BJ (cell line): ENCODE data around the gene PCSK7. TPM values are rescaled to one million over a fixed set of nuclear protein-coding genes. Genes with fewer than 3 reads are reported as not detected.
A peak's percentile ranks its signal among the peaks of the same experiment; 100 is the strongest.
"Not testable (repeated sequence)": the region's sequence is repeated elsewhere in the genome, so short reads cannot be mapped to it uniquely, and the experiment has no call there.

Source experiments
- CTCF ChIA-PET: fragments of 350-600 bp; formaldehyde crosslinking; extraction: SDS; loops from one replicate; lab custom pipeline; 2021; ENCODE audit warnings: antibody characterized with exemption, inconsistent platforms; lab: Yijun Ruan, JAX
- POLR2A ChIA-PET: fragments of 300-600 bp; sonication (Branson Sonifier 250); formaldehyde crosslinking; extraction: SDS; loops from one replicate; lab custom pipeline; 2021; ENCODE audit warnings: antibody characterized with exemption; lab: Charles Lee
- DNase-seq: peaks from one replicate; pipeline ENCODE4 v3.0.0-alpha.2; 2011; ENCODE audit warnings: low read depth
- H3K27me3 ChIP-seq: 2 replicates; pipeline ENCODE4 v1.6.0; 2011; ENCODE audit warnings: low read length; ENCODE audit not compliant: control insufficient read depth, insufficient read depth
- H3K36me3 ChIP-seq: 2 replicates; pipeline ENCODE4 v1.5.1; 2011; ENCODE audit warnings: low read length; ENCODE audit not compliant: control insufficient read depth, insufficient read depth
- H3K4me3 ChIP-seq: 2 replicates; pipeline ENCODE4 v1.5.1; 2011; ENCODE audit warnings: low read depth, mild to moderate bottlenecking, control low read depth, low read length
- polyA plus RNA-seq: library from polyadenylated mRNA; depleted of rRNA; stranded (reverse); fragments of >200 nt; gene quantifications from 2 replicates; pipeline ENCODE4 v1.2.3, GENCODE V29; 2011
- TF ChIP-seq, protein P1 (sequence below): IDR thresholded peaks from 2 replicates; pipeline ENCODE4 v1.5.1; 2011; ENCODE audit warnings: low read depth, mild to moderate bottlenecking, control low read depth, inconsistent platforms, low read length, moderate library complexity; ENCODE audit not compliant: insufficient read depth

The PCSK7 gene
- polyA plus RNA-seq, 1 experiment: 32.8 TPM

DNA sequence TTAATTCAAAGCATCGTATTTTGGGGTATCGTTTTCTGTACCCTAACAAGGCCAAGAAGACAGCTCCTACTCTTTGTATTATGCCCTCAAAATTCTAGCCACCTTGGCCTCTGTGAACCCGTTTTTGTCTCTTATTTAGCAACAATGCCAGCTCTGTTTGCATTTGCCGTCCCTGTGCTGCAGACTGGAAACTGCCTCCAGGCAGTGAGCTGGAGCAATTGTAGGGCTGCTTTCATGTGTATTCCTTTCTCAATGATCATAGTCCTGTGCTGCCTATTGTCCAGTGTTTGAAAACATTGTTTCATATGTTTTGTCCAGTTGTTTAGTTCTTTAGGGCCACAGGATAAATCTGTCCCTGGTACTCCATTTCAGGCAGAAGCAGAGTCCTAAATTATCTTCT, 39.3 kb upstream of the PCSK7 start:
- DNase-seq: no peak
- ChIA-PET CTCF (interaction anchor here (2.3 kb wide), 1 partner anchor 9 kb away, joined by 7 read pairs; no protein-coding TSS in a partner anchor), POLR2A (no interaction called here)
- no peak overlapping the region for H3K4me3 ChIP-seq
- TF ChIP-seq, protein P1, sequence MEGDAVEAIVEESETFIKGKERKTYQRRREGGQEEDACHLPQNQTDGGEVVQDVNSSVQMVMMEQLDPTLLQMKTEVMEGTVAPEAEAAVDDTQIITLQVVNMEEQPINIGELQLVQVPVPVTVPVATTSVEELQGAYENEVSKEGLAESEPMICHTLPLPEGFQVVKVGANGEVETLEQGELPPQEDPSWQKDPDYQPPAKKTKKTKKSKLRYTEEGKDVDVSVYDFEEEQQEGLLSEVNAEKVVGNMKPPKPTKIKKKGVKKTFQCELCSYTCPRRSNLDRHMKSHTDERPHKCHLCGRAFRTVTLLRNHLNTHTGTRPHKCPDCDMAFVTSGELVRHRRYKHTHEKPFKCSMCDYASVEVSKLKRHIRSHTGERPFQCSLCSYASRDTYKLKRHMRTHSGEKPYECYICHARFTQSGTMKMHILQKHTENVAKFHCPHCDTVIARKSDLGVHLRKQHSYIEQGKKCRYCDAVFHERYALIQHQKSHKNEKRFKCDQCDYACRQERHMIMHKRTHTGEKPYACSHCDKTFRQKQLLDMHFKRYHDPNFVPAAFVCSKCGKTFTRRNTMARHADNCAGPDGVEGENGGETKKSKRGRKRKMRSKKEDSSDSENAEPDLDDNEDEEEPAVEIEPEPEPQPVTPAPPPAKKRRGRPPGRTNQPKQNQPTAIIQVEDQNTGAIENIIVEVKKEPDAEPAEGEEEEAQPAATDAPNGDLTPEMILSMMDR: no peak
- no peaks in the 10 kb centered on the region; the same call in 1 of the 2 replicates for H3K36me3 ChIP-seq
- H3K27me3 ChIP-seq: no peaks in the 10 kb centered on the region

DNA sequence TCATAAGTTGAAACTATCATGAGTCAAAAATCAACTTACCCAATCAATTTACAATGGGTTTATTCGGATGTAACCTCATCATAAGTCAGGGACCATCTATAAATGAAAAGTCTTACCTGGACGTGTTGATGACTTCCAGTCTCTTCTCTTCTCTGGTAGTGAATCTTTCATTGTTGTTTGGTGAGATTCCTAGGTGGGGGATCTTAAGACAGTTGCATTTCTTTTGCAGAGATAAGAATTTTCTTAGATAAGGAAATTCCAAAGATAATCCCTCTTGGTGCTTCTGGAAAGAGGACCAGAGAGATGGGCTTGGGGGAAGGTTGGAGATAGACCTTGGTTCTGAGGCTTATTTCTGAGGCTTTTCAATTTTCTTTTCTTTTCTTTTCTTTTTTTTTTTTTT, 38.0 kb upstream of the PCSK7 start:
- Histone ChIP-seq H3K36me3 (no peaks in the 10 kb centered on the region; the same call in 1 of the 2 replicates), H3K27me3 (no peaks in the 10 kb centered on the region), H3K4me3 (no peak overlapping the region)
- ChIA-PET POLR2A (no interaction called here), CTCF (no interaction called here)
- TF ChIP-seq, protein P1: no peak
- no peak for DNase-seq

DNA sequence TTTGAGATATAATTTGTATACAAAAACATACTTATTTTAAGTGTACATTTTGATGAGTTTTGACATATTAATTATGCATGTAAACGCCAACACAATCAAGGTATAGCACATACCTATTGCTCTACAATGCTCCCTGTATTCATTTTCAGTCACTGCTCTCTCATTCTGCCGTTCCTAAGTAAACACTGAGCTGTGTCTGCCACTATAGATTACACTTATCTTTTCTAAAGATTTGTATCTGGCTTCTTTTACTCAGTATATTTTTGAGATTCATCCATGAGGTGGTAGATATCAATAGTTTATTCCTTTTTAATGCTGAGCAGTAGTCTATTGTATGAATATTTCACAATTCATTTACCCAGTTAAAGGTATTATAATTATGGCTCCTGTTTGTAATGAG, 33.9 kb upstream of the PCSK7 start:
- TF ChIP-seq, protein P1: no peak
- DNase-seq: no peak
- Histone ChIP-seq H3K27me3 (no peaks in the 10 kb centered on the region), H3K4me3 (no peak overlapping the region), H3K36me3 (no peaks in the 10 kb centered on the region; the same call in 1 of the 2 replicates)
- ChIA-PET CTCF (interaction anchor here (1.0 kb wide), 1 partner anchor 38 kb away, joined by 3 read pairs; no protein-coding TSS in a partner anchor), POLR2A (no interaction called here)

DNA sequence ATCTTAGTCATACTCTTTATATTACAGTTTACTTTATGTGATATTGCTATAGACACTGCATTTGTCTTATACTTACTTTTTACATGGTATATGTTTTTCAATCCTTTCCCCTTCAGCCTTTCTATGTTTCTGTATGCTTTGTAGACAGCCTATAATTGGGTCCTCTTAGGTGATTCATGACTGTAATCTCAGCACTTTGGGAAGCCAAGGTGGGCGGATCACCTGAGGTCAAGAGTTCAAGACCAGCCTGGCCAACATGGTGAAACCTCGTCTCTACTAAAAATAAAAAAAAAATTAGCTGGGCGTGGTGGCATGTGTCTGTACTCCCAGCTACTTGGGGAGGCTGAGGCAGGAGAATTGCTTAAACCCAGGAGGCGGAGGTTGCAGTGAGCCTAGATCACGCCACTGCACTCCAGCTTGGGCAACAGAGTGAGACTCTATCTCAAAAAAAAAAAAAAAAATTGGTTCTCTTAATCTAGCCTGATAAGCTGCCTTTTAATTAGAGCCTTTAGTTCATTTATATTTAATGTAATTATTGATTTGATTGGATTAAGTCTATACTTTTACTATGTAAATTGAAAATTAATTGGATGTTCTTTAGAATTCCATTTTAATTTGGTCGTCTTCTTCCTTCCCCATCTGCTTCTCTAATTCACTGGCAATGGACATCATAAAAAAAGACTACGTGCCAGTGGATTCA, 32.9 kb upstream of the PCSK7 start:
- H3K27me3 ChIP-seq, DNase-seq, POLR2A ChIA-PET, CTCF ChIA-PET, H3K4me3 ChIP-seq, H3K36me3 ChIP-seq: not testable (repeated sequence)

DNA sequence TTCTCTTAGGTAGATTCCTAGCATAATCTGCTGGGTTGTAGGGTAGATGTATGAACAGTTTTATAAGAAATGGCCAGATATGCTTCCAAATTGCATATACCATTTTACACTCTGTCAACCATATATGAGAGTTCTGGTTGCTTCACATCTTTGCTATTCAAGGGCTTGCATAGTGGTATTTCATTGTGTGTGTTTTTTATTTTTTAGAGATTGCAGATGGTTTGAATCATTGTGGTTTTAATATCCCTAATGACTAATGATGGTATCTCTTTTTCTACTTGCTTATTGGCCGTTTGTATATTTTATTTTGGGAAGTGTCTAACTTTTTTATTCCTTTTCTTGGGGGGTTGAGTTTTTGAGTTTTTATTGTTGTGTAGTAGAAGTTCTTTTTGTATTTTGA, 27.5 kb upstream of the PCSK7 start:
- TF ChIP-seq, protein P1: no peak
- peaks cover 1% of the 10 kb centered on the region; the same call in 1 of the 2 replicates for H3K36me3 ChIP-seq
- H3K4me3 ChIP-seq: no peak overlapping the region
- no peaks in the 10 kb centered on the region for H3K27me3 ChIP-seq
- CTCF ChIA-PET: no interaction called here
- POLR2A ChIA-PET: no interaction called here
- DNase-seq: peak; percentile 71
